Left forelimb (tissue), 1 donor: Measurements from ENCODE around the gene SCPEP1.

ENCODE experiments used
- DNase-seq: peaks from one replicate; pipeline ENCODE4 v3.0.0-alpha.2; 2018; ENCODE audit warnings: low spot score

The SCPEP1 gene

DNA sequence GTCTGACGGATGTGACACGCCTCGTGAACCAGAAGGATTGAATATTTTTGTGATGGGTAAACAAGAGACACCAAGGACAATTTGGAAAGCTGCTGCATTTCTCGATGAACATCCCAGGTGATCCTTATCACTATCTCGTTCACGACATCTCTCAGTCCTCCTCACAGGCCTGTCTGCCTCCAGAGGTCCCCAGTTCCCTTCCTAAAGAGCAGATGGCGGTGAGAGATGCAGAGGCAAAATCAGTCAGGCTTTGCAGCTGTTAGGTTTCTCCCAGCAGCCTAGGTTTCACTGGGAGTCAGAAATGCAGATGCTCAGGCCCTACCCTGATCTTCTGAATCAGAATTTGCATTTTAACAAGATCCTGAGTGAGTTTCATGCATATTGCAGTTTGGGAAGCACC is 23.6 kb downstream of the SCPEP1 start:
- no peak for DNase-seq

DNA sequence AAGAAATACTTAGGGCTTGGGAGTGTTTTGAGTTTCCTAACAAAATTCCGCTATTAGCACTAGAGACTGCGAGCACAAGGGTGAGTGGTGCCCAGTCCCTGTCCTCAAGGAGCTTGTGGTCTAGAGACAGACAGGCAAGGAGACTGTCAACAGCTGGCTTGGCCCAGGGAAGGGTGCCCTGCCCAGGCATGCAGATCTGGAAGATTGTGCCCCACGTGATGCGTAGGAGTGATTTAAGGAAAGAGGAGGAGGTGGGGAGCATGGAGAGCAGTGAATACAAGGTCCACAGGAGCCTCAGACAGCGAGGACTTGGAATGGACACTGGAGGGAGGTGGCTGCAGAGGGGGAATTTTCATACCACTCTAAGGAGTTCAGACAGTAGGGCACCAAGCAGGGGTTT is 25.0 kb downstream of the SCPEP1 start:
- DNase-seq = no peak

DNA sequence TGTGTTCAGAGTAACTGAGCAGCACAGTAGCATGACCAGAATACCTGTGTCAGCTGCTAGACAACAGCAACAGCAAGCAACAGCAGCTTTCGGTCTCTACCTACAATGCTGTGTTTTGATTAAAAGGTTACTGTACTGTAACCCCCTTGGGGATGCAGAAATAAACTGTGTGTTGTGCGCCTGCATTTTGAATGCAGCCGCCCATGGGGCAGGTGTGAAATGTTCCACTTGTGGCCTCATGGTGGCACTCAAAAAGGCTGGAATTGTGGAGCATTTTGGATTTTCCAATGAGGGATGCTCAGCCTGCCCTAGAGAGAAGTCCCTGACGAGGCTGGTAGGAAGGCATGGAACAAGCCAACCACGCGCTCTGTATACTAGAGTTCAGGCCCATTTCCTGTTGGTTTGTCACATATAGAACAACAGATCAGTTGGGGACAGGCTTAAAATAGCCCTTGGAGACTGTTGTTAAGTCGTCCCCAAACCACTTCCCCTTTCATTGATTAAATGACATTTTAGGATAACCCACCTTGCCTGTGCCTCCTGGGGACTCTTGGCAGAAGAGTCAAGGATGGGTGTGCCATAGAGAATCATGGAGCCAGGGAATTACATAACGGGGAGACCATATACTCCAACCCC is 27.1 kb downstream of the SCPEP1 start:
- no peak for DNase-seq

DNA sequence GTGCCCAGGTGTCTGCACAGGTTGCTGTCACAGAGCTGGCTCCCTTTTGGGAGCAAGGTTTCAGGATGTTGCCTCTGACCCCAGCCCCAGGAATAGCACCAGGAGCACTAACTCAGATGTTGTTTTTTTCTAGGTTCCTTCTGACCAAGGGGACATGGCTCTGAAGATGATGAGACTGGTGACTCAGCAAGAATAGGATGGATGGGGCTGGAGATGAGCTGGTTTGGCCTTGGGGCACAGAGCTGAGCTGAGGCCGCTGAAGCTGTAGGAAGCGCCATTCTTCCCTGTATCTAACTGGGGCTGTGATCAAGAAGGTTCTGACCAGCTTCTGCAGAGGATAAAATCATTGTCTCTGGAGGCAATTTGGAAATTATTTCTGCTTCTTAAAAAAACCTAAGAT is 28.1 kb downstream of the SCPEP1 start:
- DNase-seq = no peak

DNA sequence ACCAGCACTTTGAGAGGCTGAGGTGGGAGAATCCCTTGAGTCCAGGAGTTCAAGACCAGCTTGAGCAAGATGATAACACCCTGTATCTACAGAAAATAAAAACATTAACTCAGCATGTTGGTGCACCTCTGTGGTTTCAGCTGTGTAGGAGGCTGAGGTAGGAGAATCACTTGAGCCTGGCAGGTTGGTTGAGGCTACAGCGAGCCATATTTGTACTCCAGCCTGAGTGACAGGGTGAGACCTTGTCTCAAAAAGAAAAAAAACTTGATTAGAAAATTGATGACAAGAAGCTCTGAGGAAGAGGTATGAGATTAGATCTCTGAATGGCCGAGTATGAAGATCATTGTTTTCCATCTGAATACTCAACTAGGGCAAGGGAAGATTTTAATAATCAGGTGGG is 31.0 kb downstream of the SCPEP1 start:
- DNase-seq = no peak

DNA sequence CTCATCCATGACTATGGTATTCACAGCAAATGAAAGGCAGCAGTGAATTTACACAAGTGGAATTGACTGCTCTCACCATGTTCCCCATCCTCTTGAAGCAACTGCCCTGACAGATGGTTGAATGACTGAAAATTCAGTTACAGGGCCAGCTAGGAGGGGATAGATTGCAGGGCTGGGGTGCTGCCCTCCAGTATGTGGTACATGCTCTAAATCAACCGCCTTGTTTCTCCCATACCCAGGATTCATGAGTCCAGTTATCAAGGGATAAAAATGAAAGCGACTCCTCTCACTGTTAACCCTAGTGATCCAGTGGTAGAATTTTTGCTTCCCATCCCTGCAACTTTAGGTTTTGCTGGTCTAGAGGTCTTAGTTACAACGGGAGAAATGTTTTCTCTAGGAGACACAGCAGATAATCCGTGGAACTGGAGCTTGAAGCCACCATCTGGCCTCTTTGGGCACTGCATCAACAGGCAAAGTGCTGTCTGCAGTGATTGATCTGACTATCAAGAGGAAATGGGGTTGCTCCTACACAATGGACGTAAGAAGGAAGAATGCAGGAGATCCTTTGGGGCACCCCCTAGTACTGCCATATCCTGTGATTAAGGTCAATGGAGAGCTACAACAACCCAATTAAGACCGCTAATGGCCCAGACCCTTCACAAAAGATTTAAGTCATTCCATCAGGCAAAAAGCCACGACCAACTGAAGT is 32.0 kb downstream of the SCPEP1 start:
- DNase-seq = no peak

DNA sequence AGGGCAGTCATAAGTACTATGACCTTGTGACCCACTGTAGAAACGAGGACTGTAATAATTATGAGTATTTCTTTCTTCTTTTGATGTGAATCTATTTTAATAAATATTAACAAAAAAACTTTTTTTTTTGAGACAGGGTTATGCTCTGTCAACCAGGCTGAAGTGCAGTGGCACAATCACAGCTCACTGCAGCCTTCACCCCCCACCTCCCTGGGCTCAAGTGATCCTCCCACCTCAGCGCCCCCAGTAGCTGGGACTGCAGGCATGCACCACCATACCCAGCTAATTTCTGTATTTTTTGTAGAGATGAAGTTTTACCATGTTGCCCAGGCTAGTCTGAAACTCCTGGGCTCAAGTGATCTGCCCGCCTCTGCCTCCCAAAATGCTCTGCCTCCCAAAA is 32.6 kb downstream of the SCPEP1 start:
- DNase-seq = no peak

DNA sequence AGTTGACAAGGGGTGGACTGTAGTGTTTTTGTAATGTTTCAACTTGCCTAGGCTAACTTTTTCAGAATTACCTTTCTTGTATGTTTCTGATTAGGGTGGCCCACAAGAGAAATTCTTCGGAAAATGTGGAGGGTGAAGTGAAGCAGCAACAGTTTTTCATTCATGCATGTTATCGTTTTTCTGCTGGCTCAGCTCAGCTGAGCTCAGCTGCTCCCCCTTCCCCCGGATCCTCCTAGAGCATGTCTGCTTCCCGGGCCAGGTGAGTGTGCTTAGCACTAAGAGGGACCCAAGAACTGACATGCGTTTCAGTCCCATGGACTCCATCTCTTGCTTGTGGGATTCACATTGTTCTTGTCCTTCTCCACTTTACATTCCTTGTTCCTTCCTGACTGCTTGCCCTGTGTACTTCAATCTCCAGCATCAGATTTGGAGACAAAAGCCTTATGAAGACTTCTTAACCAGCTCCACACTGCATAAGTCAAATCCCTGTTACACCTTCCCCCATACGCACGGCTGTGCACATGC is 33.6 kb downstream of the SCPEP1 start:
- DNase-seq = no peak

DNA sequence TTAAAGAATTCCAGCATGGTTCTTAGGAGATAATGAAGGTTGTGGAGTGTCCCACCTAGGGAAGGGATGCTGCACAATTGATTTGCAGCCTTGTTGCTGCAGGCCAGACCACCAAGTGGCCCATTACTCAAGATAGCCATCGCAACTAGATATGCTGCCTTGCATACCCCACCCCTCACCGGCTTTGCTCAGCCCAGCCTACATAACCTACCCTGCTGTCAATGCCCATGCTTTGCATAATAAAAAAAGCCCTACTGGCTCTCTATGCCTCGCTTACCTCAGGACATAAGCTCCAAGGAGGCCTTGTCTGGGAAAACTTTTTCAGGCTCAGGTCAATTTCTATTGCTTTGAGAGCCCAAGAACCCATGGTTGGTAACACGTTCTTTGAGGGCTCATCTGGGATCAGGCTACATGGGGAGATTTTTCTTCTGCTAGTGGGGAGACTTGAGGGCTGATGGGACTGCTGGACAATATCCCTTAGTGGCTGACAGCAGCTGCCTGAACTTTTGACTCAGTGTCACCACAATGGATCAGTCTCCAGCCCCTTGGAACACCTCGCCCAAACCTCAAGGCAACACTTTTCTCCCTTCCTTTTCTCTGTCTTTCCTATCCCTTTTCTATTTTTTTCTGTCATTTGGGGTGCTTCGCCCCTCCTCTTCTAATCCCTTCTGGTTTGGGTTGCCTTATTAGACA is 38.3 kb downstream of the SCPEP1 start:
- DNase-seq = no peak

DNA sequence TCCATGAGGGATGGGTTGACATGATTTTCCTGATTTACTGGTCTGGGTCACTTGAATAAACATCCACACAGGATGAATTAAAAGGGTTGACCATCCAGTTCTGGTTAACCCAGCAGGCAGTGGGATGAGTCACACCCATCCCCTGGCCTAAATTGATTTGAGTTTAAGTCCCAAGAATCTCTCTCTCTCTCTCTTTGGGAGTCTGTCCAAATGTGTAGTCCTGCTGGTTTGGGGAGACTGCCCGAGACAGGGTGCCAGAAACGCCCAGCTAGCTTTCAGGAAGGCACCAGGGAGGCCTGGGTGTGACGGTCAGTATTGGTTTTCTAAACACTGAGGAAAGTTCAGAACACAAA is 38.8 kb downstream of the SCPEP1 start:
- no peak for DNase-seq

DNA sequence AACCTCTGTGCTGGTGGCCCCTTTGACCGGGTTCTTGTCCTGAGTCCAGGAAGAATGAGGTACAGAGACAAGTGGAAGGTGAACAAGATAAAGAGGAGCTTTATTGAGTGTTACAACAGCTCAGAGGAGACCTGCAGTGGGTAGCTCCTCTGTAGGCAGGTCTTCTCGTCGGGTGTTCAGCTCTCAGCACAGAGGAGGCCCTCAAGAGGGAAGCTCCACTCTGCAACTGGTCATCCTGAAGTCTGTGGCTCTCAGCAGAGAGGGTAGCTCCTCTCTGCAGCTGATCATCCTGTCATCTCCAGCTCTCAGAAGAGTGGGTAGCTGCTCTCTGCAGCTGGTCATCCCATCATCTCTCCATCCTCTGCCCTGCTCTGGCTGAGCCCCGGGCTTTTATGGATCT is 39.7 kb downstream of the SCPEP1 start:
- DNase-seq = no peak

DNA sequence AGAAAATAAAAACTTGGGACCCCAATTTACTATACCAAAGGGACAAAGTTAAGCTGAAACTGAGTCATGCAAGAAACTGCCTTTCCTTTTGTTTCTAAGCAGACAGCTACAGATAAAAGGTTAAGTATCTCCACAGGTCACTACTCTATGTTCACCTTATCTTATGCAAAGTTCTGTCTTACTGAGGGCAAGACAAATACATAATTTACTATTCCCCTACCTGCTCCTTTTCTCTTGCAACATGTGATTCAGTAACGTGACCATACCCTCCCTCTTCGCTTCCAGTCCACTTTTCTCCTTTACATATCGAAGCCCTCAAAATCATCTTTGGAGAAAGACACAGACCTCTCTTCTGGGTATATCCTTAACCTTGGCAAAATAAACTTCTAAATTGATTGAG is 42.3 kb downstream of the SCPEP1 start:
- no peak for DNase-seq

DNA sequence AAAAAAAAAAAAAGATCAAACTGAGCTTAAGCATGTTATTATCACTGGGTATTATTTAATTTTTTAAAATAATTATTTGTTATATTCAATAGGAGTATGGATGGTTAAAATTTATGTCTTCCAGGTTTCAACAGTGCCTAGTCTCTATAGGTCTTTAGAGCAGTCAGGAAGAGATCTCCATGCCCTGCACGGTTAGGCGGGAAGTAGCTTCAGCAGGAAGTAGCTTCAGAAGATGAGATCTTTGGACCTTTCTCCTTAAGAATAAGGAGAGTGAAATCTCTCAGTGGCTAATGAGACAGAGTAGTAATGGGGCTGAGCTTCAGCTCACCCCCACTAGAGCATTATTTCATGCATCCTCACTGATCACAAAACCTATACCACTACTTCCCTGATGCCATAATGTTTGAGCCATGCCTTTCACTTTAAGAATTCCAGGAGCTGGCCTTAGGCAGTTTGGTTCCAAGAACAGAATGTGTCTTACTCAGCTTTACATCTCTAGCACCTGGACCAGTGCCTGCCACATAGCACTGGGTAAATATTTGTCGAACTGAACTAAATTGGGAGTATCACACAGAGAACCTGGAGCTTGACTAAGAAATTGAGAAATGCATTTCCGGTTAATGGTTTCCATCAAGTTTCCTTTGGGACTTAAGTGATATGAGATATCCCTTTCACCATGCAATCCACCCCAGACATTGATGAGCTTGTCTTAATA is 43.5 kb downstream of the SCPEP1 start:
- no peak for DNase-seq

DNA sequence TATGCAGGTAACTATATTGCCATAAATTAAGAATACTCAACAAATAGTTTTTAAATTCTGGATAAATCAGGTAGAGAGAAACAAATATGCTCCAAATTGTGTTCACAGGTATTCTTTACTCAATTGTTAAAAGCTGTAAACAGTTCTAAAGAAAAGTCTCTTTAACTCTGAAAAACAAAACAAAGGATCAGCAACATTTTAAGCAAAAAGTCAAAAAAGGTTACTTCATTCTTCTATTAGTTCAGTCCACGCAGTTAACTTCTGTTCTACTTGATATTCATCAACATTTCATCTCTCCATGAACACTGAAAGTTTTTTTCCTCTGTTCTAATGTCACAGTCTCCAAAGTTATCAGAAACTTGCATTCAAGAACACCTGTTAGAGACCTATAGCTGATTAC is 47.9 kb downstream of the SCPEP1 start:
- DNase-seq = no peak

DNA sequence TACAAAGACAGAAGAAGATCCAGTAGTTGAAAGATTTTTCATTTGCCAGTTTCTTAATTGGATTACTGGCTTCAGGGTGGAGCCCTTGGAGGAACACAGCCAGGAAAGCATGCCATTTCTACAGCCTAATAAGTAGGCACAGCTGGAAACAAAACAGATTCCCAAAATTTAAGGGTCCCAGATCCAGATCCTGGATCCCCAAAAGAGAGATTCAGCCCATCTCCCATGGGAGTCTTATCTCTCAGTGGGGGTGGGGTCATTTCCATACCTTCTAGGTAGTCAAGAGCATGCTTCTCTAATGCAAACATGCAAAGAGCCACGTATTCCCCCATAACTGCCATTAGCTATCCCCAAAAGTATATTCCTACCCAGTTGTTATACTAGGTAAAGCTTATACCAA is 49.9 kb downstream of the SCPEP1 start:
- no peak for DNase-seq

DNA sequence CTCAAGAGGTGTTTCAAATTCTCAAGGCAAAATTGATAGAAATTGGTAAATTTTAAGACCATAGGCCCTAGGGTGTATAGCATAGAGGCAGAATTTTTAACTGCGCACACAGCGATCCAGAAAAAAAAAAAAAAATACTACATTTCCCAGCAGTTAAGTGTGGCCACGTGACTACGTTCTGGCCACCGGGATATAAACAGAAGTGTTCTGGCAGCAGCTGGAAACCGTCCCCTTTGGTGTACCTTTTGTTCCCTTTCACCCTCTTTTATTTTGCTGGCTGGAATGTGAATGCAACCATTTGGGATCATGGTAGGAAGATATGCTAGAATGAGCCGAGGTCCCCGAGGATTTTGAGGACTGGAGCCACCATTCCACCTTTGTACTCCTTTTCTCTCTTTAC is 54.4 kb downstream of the SCPEP1 start:
- no peak for DNase-seq

DNA sequence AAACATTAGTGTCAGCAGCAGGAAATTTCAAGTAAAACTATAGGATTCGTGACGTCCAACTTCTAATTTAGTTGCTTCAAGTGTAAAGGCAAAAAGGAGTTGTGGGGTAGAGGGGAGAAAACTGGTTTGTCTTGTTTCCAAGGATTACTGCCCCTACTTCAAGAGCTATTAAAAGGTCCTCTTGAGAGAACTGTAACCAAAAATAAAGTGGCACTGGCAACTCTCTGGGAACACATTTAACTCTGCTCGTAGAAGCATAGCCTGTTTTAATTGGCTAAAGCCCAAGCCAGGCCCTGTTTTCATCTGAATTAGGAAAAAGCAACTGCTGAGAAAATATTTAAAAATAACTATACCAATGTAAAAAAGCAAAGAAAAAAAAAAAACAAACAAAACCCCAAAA is 55.4 kb downstream of the SCPEP1 start:
- DNase-seq = no peak

DNA sequence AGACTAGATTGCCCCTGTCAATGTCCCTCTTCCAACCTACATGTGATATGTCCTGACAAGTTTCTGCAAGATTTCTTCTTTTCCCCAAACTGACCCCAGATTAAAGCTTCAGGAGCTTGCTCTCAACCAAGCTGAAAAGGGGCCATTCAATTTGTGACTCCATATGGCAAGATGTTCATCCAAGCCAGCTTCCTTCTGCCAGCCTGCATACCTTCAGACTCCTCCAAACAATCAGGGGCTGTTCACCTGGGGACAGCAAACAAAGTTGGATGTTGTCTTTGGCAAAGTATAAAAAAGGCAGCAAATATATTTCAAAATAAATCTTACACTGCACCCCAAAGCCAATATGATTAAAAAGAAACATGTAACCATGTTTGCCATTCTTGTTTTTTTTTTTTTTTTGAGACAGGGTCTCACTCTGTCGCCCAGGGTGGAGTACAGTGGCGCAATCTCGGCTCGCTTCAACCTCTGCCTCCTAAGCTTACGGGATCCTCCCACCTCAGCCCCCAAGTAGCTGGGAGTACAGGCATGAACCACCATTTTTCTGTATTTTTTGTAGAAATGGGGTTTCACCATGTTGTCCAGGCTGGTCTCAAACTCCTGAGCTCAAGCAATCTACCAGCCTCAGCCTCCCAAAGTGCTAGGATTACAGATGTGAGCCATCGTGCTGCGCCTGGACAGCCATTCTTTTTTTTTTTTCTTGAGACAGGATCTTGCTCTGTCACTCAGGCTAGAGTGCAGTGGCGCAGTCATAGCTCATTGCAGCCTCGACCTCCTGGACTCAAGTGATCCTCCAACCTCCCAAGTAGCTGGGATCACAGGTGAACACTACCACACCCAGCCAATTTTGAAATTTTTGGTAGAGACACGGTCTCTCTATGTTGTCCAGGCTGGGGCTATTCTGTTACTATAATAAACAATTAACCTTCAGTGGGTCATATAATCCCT is 57.1 kb downstream of the SCPEP1 start:
- DNase-seq = no peak

DNA sequence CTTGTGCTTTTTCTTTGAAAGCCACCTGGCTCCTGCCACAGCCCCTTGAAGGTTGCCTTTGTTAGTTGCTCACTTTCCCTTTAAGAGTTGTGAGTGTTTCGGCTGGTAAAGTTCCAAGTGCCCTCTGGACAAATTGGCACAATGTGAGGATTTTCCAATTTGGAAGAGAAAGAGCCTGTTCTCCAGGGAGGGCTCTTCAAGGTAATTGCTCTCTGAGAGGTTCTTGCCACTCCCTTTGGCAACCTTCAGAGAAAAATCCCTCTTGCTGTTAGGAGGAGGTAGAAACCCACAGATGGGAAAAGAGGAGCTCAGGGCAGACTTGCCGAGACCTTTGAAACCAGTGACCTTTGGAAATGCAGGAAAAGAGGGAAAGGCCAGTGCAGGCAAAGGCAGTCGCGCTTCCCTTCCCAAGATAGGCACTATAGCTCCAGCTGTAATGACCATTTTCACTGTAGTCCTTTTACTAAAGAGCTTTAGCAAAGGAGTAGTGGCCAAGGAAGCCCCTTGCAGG is 58.1 kb downstream of the SCPEP1 start:
- DNase-seq = no peak

DNA sequence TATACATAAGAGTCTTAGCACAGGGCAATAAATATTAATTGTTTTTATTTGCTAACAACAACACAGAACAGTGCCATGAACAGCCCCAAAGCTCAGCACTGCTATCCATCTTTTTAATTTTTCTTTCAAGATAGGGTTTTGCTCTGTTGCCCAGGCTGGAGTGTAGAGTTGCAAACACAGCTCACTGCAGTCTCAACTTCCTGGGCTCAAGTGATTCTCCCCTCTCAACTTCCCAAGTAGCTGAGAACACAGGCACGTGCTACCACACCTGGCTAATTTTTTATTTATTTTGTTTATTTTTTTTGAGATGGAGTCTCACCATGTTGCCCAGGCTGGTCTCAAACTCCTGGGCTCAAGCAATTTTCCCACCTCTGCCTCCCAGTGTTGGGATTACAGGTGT is 59.5 kb downstream of the SCPEP1 start:
- DNase-seq = no peak

DNA sequence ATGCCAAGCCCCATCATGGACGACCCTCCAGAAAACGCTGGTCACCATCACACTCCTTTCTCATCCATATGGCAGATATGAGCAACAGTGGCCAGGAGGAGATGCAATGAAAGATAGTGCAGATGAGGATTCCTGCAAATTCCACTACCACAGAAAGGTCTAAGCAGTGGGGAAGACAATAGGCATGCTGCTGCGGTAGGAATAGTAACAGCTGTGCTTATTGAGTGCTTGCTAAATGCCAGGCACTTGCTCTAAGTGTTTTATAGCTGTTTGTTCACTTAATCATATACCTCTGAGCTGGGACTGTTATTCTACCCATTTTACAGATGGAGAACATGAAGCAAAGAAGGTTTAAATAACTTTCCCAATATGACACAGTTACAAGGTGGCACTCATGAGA is 60.6 kb downstream of the SCPEP1 start:
- DNase-seq = no peak
